Stimulated activated CD8-positive, alpha-beta memory T cell treated with anti-CD3 and anti-CD28 coated beads, Interleukin-2, amount 100 ng/mL, for 1 hour (primary cell): ENCODE data around the gene CST9.

Experiments
- DNase-seq, 2 donors: peaks; one replicate each; pipeline ENCODE4 v3.0.0-alpha.2; 2020; ENCODE audit warnings: low read depth in 2 of 2

The CST9 gene, protein sequence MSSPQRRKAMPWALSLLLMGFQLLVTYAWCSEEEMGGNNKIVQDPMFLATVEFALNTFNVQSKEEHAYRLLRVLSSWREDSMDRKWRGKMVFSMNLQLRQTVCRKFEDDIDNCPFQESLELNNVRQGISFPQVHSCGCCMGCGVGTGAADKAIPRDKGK

DNA sequence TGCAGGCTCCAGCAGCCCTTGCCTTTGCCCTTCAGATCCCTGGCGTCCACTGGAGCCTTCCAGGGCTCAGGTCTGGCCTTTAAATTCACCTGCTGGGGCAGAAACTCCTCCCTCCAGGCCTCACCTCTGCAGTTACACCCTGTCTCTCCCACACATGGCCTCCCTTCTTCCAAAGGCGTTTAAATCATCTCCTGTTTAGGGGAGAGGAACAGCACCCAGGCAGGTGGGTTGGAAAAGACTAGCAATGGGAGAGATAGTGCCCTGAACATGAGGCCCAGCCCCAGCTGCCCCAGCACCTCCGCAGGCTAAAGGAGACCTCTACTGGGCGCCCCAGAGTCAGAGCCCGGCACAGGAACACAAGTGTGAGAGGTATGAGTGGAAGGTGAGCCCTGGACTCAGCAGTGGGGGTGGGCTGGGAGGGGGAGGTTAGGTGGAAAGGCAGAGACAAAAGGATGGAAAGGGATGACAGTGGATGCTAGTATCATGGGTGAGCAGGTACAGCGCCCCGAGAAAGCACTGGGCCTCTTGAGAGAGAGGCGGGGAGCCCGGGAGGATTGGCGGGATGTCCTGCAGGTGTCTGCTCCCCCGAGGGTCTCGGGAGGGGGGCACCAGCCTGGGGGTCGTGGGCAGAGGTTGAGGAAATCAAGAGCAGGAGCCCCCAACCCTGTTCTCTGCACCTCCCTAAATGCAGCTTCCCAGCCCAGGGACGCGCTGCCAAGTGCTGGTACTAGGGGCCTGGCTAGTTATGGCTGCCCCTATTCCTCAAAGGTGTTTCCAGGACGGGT lies at the start of gene CST9:
TSS of gene CST9 (minus strand) at position 51 of the 785 bp plus-strand sequence. CDS start 53 bp downstream, outside the sequence.
- no peak for DNase-seq

DNA sequence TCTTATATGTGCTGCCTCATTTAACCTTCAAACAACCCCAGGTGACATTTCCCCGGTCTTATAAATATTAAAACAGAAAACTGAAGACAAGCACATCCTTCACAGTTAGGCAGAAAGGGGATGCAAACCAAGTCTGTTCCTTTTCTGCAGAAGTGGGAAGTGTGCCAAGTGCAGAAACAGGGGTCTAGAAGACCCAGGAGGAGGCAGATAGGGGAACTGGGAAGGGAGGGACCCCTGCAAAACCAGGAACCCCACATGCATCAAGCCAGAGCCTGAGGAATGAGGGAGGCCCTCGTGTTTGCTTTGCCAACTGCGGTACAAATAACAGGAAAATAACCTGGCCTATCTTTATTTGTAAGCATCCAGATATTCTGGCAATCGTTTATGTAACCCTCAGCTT lies 49.0 kb upstream of the CST9 start:
- no peak for DNase-seq

- DNase-seq = no peak
Observed at GRCh38 chr20:23654000-23654399, 48.3 kb upstream of the CST9 start.

DNA sequence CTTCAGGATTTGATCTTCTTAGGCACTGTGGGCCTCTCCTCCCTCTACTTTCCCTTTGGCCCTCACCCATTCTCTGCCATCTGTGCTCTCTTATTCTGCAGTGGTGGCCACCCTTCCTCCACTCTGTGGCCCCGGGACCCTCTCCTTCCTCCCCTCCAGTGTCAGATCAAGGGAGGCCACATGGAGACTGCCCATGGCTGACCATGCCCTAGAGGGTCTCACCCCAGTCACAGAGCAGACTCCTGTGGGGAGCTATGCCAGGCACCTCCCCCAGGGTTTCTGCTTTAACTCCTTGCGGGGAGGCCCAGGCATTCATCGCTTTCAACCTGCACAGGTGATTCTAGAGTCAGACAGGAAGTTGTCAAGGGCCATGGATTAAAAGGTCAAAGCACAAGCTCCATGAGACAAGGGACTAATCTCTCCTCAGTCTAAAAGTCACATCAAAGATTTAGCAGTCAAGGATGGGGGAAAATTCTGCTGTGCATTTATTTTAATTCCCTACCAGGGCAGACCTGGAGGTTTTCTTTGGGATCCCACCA lies 47.8 kb upstream of the CST9 start:
- no peak for DNase-seq

DNA sequence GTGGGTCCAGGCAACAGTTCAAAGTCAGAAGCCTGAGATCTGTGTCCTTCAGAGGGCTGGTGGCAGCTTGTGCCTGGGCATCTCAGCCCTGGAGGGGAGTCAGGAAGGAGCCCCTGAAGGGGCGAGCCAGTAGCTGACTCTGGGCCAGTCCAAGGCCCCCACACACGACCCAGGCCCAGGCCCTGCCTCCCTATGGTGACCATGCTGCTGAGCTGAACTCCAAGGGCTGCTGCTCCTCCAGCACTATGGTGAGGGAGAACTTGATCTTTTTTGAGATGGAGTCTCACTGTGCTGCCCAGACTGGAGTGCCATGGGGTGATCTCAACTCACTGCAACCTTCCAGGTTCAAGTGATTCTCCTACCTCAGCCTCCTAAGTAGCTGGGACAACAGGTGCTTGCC lies 47.2 kb upstream of the CST9 start:
- no peak for DNase-seq

- no peak for DNase-seq
Observed at GRCh38 chr20:23652371-23652770, 46.7 kb upstream of the CST9 start.

GRCh38 chr20:23651117-23651516 lies 45.4 kb upstream of the CST9 start:
- no peak for DNase-seq

- no peak for DNase-seq
Observed at GRCh38 chr20:23649830-23650417, 44.2 kb upstream of the CST9 start.

DNA sequence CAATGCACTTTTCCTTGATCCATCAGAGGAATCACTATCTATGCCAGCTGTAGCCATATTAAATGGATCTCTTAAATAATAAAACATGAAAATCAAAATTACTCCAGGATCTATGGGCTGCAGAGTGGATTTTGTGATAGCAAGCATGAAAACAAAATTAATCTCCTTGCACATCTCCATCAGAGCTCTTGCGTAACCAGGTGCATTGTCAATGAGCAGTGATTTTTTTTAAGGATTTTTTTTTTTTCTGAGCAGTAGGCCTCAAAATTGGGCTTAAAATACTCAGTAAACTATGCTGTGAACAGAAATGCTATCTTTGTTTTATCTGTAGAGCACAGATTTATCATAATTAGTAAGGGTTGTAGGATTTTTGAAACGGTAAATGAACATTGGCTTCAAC lies 43.5 kb upstream of the CST9 start:
- no peak for DNase-seq

GRCh38 chr20:23647346-23647745 lies 41.6 kb upstream of the CST9 start:
- no peak for DNase-seq

DNA sequence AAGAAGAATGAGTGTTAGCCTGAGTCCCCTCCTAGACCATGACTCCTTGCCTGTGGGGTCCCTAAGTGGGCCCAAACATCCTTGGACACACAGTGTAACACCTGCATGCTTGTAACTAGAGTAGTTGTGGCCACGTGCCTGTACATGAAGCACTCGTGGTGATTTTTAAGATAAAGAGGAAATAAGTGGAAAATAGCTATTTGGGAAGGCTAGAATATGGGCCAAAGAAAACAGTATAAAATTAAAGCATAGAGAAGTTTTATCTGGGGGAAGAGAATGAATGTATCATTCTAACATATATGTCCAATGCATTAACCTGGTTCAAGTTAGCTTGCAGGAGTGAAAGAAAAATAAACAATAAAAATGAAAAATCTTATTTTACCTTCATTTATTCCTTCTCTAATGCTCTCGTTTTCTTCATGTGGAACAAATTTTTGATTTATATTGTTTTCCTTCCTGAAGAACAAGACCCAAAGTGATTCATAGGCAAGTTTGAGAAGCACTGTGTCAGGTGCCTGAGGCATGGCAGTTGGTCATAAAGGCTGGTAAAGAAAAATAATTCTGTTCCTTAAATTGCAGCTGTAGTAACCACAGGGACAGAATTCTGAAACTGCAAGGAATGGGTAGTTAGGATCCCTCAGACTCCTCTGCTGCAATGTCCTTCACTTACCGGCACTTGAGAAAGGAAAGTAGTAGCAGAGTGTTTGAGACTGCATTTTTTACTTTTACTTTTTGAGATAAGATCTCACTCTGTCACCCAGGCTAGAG lies 40.6 kb upstream of the CST9 start:
- DNase-seq = no peak

- no peak for DNase-seq
Observed at GRCh38 chr20:23645575-23645974, 39.9 kb upstream of the CST9 start.

DNA sequence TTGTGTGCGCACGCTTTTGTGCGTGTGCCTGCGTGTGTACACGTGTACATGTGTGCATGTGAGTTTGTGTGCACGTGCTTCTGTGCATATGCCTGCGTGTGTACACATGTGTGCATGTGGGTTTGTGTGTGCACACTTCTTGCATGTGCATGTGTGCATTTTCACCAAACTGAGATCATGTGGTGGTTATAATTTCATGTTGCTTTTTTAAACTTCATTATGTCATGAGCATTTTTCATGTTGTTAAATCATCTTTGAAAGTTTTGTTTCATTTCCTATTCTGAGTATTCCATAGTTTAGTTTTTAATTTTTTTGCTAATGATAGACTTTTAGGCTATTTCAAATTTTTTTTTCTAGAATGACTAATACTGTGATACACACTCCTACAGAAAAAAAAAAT lies 38.4 kb upstream of the CST9 start:
- no peak for DNase-seq

GRCh38 chr20:23643659-23644058 lies 37.9 kb upstream of the CST9 start:
- DNase-seq = no peak

- no peak for DNase-seq
Observed at GRCh38 chr20:23641936-23642751, 36.4 kb upstream of the CST9 start.

- DNase-seq = no peak
Observed at GRCh38 chr20:23640671-23641667, 35.3 kb upstream of the CST9 start.

DNA sequence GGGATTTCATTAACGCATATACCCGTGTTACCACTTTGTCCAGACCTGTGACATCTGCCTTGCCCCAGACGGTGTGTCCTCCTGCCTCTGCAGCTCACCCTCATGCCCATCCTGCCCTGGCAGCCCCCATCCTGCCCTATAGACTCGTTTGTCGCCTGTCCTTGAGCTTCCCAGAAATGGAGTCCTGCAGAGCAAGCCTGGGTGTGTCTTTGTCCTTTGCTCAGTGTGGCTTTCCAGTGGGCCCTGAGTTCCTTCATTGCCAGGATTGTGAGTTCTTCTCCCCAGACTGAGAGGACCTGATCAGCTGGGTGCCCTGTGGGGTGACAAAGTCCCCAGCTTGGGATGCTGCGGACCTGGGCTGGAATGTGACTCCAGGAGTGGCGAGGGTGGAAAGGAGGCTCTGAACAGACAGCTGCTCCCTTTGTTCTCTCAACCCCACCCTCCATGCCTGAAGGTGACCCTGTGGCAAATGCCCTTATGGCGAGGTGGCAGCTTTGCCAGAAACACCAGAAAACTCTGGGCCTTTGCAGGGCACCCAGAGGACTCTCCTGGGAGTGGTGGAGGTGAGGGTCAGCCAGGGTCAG lies 34.4 kb upstream of the CST9 start:
- no peak for DNase-seq

DNA sequence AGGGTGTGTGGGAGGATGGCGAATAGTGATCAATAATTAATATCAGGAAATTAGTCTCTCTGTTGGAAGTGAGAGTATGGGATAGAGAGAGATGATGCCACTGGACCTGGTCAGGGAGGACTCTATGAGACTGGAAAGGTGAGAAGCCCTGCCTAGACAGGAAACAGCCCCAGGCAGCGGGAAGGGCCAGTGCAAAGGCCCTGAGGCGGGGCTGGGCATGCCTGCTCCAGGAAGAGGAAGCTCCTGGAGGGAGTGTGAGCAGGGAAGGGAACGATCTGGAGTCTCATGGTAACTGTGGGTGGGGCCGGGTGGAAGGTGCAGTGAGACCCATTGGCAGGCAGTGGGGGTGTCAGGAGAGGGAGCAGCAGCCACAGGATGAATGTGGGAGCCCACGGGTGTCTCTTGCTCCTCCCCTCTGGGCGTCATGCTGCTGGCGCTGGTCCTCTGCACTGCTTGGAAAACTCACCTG lies 33.8 kb upstream of the CST9 start:
- DNase-seq = no peak

GRCh38 chr20:23638309-23638708 lies 32.6 kb upstream of the CST9 start:
- DNase-seq = no peak
